Colonic mucosa (tissue), 4 donors: ENCODE results near the gene OSBPL10. TPM values are rescaled to one million over a fixed set of nuclear protein-coding genes. Genes with fewer than 3 reads are reported as not detected.
A peak's percentile ranks its signal among the peaks of the same experiment; 100 is the strongest.

Experiments used
- DNase-seq: peaks from one replicate; pipeline ENCODE4 v3.0.0-alpha.2; 2020
- H3K27ac ChIP-seq: fragments of 200-600 bp; one replicate; pipeline ENCODE4 v1.8.0; 2021
- H3K27me3 ChIP-seq: fragments of 200-600 bp; one replicate; pipeline ENCODE4 v1.8.0; 2021
- H3K36me3 ChIP-seq: fragments of 200-600 bp; one replicate; pipeline ENCODE4 v1.8.0; 2021
- H3K4me1 ChIP-seq: fragments of 200-600 bp; one replicate; pipeline ENCODE4 v1.8.0; 2021; ENCODE audit warnings: mild to moderate bottlenecking
- H3K4me3 ChIP-seq: fragments of 200-600 bp; one replicate; pipeline ENCODE4 v1.8.0; 2021
- H3K9ac ChIP-seq, 2 donors: one replicate each; pipeline ENCODE4 v1.7.0; 2013; ENCODE audit warnings: control low read depth in 2 of 2, low read depth in 2 of 2, low read length in 2 of 2
- H3K9me3 ChIP-seq: fragments of 200-600 bp; one replicate; pipeline ENCODE4 v1.8.0; 2021
- intact Hi-C: fragments of 100-400 bp; cut with DNase I; formaldehyde crosslinking; loops from one replicate; pipeline ENCODE4 v1.14.1; 2022
- total RNA-seq, 2 donors: library from RNA; stranded (reverse); fragmentation: NEBNext Ultra II Directional in 1 of 2; extraction: Animal tissue kit (Norgen Biotek cat#: 25700) in 1 of 2; gene quantifications; one replicate each; pipeline ENCODE4 v1.2.1, GENCODE V29; 2021
- TF ChIP-seq, protein P1 (sequence below): fragments of 200-600 bp; IDR thresholded peaks from one replicate; pipeline ENCODE4 v1.8.0; 2022; ENCODE audit warnings: antibody characterized with exemption, mild to moderate bottlenecking
- donor health status: healthy.
- donor health status: DM: no; HTN: no; CAD: no.
- donor health status: DM: no; HTN: no; CAD: no.

The OSBPL10 gene
- total RNA-seq, 2 donors from 2014 or later, result 20.0 to 34.4 TPM

DNA sequence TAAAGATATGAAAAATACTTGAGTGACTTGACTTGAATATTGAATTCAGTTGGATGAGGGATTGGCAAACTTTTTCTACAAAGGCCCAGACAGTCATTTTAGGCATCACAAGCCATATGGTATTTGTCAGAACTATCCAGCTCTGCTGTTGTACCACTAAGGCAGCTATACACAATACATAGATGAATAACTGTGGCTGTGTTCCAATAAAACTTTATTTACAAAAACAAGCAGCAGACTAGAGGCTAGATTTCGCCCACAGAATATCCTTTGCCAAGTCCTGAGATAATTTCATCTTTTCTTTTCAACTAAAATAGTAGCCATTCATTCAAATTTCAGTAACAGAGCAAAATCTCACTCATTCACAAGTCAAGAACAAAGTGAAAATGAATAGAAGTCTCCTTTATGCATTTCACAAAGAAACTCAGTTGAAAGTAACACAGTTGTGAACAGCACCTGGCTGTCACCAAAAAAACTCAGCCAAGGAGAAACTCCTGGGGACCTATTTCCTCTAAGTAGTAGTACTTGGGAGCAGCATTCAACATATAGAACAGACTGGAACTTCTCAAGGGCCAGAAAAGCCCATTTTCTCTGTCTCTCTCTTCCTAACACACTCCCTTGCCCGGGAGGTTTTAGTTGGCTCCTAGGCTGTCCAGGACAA, 56.3 kb downstream of the OSBPL10 start:
- H3K9me3 ChIP-seq, result no peaks in the 10 kb centered on the region
- H3K36me3 ChIP-seq, result no peaks in the 10 kb centered on the region
- H3K4me1 ChIP-seq, result no peaks in the 10 kb centered on the region
- intact Hi-C loops, result no loop called here
- TF ChIP-seq, protein P1, sequence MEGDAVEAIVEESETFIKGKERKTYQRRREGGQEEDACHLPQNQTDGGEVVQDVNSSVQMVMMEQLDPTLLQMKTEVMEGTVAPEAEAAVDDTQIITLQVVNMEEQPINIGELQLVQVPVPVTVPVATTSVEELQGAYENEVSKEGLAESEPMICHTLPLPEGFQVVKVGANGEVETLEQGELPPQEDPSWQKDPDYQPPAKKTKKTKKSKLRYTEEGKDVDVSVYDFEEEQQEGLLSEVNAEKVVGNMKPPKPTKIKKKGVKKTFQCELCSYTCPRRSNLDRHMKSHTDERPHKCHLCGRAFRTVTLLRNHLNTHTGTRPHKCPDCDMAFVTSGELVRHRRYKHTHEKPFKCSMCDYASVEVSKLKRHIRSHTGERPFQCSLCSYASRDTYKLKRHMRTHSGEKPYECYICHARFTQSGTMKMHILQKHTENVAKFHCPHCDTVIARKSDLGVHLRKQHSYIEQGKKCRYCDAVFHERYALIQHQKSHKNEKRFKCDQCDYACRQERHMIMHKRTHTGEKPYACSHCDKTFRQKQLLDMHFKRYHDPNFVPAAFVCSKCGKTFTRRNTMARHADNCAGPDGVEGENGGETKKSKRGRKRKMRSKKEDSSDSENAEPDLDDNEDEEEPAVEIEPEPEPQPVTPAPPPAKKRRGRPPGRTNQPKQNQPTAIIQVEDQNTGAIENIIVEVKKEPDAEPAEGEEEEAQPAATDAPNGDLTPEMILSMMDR, result no peak
- no peaks in the 10 kb centered on the region for H3K27me3 ChIP-seq
- no peak overlapping the region for H3K4me3 ChIP-seq
- DNase-seq, result no peak
- H3K27ac ChIP-seq, result no peak overlapping the region
- H3K9ac ChIP-seq, result no peak overlapping the region

DNA sequence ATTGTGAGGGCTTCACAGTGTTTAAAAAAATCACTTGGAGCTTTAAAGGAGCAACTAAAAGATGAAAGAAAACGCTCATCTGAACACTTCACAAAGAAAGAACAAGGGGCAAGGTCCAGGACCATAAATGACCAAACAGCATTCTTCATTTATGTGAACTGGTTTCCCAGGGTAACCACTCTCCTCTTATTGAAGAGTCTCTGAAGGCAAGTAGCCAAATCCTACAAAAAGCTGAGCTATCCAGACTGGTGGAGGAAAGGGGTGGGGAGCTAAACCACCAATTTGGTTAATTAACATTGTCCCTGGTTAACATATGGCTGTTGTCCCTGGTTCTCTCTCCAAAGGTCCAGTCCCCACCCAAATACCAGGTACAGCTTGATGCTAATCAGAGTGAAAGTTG, 58.1 kb downstream of the OSBPL10 start:
- Histone ChIP-seq H3K36me3 (no peaks in the 10 kb centered on the region), H3K9me3 (no peaks in the 10 kb centered on the region), H3K27ac (peak overlapping the region; percentile 3), H3K4me1 (no peaks in the 10 kb centered on the region), H3K27me3 (no peaks in the 10 kb centered on the region), H3K9ac (no peak overlapping the region), H3K4me3 (no peak overlapping the region)
- peak; percentile 38 for DNase-seq
- intact Hi-C loops, result no loop called here
- TF ChIP-seq, protein P1, result no peak

DNA sequence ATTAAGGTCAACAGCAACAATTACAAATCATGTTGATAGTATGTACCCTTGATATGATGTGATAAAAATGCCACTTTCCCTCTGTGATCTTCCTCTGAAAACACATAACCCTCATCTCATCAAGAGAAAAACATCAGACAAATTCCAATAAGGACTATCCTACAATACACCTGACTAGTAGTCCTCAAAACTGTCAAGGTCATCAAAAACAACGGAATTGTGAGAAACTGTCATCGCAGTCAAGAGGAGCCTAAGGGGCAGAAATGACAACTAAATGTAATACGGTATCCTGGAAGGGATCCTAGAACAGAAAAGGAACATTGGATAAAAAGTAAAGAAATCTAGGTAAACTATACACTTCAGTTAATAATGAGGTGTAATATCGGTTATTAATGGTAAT, 59.2 kb downstream of the OSBPL10 start:
- TF ChIP-seq, protein P1, result no peak
- H3K27ac ChIP-seq, result no peak overlapping the region
- no peaks in the 10 kb centered on the region for H3K36me3 ChIP-seq
- no peak overlapping the region for H3K9ac ChIP-seq
- H3K4me3 ChIP-seq, result no peak overlapping the region
- no peaks in the 10 kb centered on the region for H3K4me1 ChIP-seq
- no peak for DNase-seq
- intact Hi-C loops, result no loop called here
- no peaks in the 10 kb centered on the region for H3K27me3 ChIP-seq
- H3K9me3 ChIP-seq, result no peaks in the 10 kb centered on the region

DNA sequence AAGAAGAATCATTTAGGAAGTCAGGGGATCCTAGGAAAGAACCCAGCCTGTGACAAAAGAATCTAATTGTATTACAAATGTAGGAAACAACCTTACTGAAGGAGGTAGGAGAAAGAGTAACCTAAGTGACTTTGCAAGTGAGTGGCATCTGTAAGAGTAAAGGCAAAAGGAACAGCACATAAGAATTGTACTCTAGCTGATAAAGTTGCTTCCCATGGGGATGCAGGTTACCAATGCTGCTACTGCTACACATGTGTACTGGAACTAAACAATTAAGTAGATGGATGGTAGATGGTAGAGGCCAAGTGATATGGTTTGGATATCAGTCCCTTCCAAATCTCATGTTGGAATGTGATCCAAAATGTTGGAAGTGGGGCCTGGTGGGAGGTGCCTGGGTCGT, 60.8 kb downstream of the OSBPL10 start:
- TF ChIP-seq, protein P1, result no peak
- intact Hi-C loops, result no loop called here
- H3K9me3 ChIP-seq, result no peaks in the 10 kb centered on the region
- H3K27me3 ChIP-seq, result no peaks in the 10 kb centered on the region
- H3K4me1 ChIP-seq, result no peaks in the 10 kb centered on the region
- no peak overlapping the region for H3K9ac ChIP-seq
- no peaks in the 10 kb centered on the region for H3K36me3 ChIP-seq
- no peak overlapping the region for H3K4me3 ChIP-seq
- DNase-seq, result no peak
- no peak overlapping the region for H3K27ac ChIP-seq

DNA sequence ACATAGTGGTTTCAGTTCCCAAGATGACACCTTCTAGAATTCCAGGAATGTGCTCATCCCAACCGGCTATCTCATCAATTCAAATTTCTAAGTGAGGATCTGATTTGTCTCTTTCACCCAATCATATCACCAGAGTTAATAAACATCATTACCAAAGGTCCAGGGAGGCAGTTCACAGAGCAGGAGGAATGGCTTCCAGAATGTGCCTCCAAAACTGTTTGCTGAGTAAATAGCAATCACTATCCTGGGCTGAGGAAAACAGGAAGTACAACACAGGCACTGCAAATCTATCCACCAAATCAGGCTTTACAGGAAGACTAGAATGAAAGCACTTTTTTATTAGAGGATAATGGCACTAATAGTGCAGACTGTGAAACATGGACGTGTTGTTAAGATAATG, 61.5 kb downstream of the OSBPL10 start:
- Histone ChIP-seq H3K4me1 (no peaks in the 10 kb centered on the region), H3K27me3 (no peaks in the 10 kb centered on the region), H3K27ac (no peak overlapping the region), H3K9me3 (no peaks in the 10 kb centered on the region), H3K4me3 (no peak overlapping the region), H3K36me3 (no peaks in the 10 kb centered on the region), H3K9ac (no peak overlapping the region)
- intact Hi-C loops, result no loop called here
- TF ChIP-seq, protein P1, result no peak
- no peak for DNase-seq
